ENCODE measurements around the gene PLA1A.
A peak's percentile ranks its signal among the peaks of the same experiment; 100 is the strongest.

The PLA1A gene

GRCh38 chr3:119585208-119585607 lies 12.5 kb upstream of the PLA1A start:
- DNase-seq (ENCODE audit: low read depth): no peak
- TF ChIP-seq MAX (IDR thresholded peaks at IDR 0.05; ENCODE audit: low read depth, low read length) (no peak), CTCF (IDR thresholded peaks at IDR 0.05; ENCODE audit: low read depth, low read length) (no peak), POLR2A (IDR thresholded peaks at IDR 0.05; ENCODE audit: extremely low read depth, insufficient read length) (no peak), MYC (IDR thresholded peaks at IDR 0.05; ENCODE audit: low read depth, low read length) (no peak)
- no peak overlapping the region for H3K4me3 ChIP-seq (ENCODE audit: low read depth, low read length)

- TF ChIP-seq CTCF (IDR thresholded peaks at IDR 0.05; ENCODE audit: low read depth, low read length) (no peak), MYC (IDR thresholded peaks at IDR 0.05; ENCODE audit: low read depth, low read length) (no peak), POLR2A (IDR thresholded peaks at IDR 0.05; ENCODE audit: extremely low read depth, insufficient read length) (no peak), MAX (IDR thresholded peaks at IDR 0.05; ENCODE audit: low read depth, low read length) (no peak)
- DNase-seq (ENCODE audit: low read depth): no peak
- no peak overlapping the region for H3K4me3 ChIP-seq (ENCODE audit: low read depth, low read length)
Observed at GRCh38 chr3:119585856-119586570, 11.7 kb upstream of the PLA1A start.

GRCh38 chr3:119586733-119587172 lies 10.9 kb upstream of the PLA1A start:
- no peak for DNase-seq (ENCODE audit: low read depth)
- no peak for TF ChIP-seq POLR2A (IDR thresholded peaks at IDR 0.05; ENCODE audit: extremely low read depth, insufficient read length)
- TF ChIP-seq MAX (IDR thresholded peaks at IDR 0.05; ENCODE audit: low read depth, low read length): no peak
- no peak for TF ChIP-seq CTCF (IDR thresholded peaks at IDR 0.05; ENCODE audit: low read depth, low read length)
- TF ChIP-seq MYC (IDR thresholded peaks at IDR 0.05; ENCODE audit: low read depth, low read length): no peak

GRCh38 chr3:119588112-119588511 lies 9.6 kb upstream of the PLA1A start:
- DNase-seq (ENCODE audit: low read depth): peak; percentile 40
- H3K4me3 ChIP-seq (ENCODE audit: low read depth, low read length): no peak overlapping the region
- no peak for TF ChIP-seq MYC (IDR thresholded peaks at IDR 0.05; ENCODE audit: low read depth, low read length)

More at GRCh38 chr3:119586733-119587172, 10.9 kb upstream of the PLA1A start:
- no peak overlapping the region for H3K4me3 ChIP-seq (ENCODE audit: low read depth, low read length)

- no peak for DNase-seq (ENCODE audit: low read depth)
- TF ChIP-seq CTCF (IDR thresholded peaks at IDR 0.05; ENCODE audit: low read depth, low read length) (no peak), MAX (IDR thresholded peaks at IDR 0.05; ENCODE audit: low read depth, low read length) (no peak), POLR2A (IDR thresholded peaks at IDR 0.05; ENCODE audit: extremely low read depth, insufficient read length) (no peak), MYC (IDR thresholded peaks at IDR 0.05; ENCODE audit: low read depth, low read length) (no peak)
- H3K4me3 ChIP-seq (ENCODE audit: low read depth, low read length): no peak overlapping the region
Observed at GRCh38 chr3:119589102-119589773, 8.4 kb upstream of the PLA1A start.

GRCh38 chr3:119590706-119591105 lies 7.0 kb upstream of the PLA1A start:
- no peak overlapping the region for H3K4me3 ChIP-seq (ENCODE audit: low read depth, low read length)
- TF ChIP-seq CTCF (IDR thresholded peaks at IDR 0.05; ENCODE audit: low read depth, low read length) (no peak), POLR2A (IDR thresholded peaks at IDR 0.05; ENCODE audit: extremely low read depth, insufficient read length) (no peak), MYC (IDR thresholded peaks at IDR 0.05; ENCODE audit: low read depth, low read length) (no peak), MAX (IDR thresholded peaks at IDR 0.05; ENCODE audit: low read depth, low read length) (no peak)
- DNase-seq (ENCODE audit: low read depth): no peak
